Body of pancreas (tissue), 4 donors: Measurements from ENCODE around the gene TOX3.

Experiments used
- POLR2A ChIP-seq, 3 donors: fragments of 450-650 bp; IDR thresholded peaks; one replicate each; pipeline ENCODE4 v1.6.1; 2016; ENCODE audit warnings: antibody characterized with exemption in 3 of 3, mild to moderate bottlenecking in 2 of 3
- TF ChIP-seq, protein P1 (sequence below), 7 experiments: fragments of 450-650 bp in 4 of 7; fragments of 200-600 bp in 3 of 7; sonication (generic) in 3 of 7; IDR thresholded peaks; one replicate each; pipeline ENCODE4 v1.5.1; 2016 to 2019; ENCODE audit warnings: antibody characterized with exemption in 7 of 7

DNA sequence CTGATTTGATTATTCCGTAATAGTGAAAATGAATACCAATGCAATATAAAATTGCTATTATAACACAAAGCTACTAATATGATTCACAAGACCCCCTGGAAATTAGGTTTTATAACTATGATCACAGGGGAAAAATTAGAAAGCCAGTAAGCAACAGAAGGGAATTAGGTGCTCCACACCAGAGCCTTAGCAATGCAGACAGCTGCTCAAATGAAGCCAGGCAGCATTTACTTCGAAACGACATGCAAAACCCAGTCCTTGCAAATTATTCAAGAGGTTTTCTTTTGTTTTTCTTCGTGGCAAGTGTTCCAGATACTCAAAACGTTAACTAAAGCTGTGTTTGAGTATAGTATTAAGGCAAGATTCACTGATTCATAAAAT, 47.9 kb downstream of the TOX3 start:
- TF ChIP-seq, protein P1, sequence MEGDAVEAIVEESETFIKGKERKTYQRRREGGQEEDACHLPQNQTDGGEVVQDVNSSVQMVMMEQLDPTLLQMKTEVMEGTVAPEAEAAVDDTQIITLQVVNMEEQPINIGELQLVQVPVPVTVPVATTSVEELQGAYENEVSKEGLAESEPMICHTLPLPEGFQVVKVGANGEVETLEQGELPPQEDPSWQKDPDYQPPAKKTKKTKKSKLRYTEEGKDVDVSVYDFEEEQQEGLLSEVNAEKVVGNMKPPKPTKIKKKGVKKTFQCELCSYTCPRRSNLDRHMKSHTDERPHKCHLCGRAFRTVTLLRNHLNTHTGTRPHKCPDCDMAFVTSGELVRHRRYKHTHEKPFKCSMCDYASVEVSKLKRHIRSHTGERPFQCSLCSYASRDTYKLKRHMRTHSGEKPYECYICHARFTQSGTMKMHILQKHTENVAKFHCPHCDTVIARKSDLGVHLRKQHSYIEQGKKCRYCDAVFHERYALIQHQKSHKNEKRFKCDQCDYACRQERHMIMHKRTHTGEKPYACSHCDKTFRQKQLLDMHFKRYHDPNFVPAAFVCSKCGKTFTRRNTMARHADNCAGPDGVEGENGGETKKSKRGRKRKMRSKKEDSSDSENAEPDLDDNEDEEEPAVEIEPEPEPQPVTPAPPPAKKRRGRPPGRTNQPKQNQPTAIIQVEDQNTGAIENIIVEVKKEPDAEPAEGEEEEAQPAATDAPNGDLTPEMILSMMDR (IDR thresholded peaks at IDR 0.05): no peak
- no peak for TF ChIP-seq POLR2A (IDR thresholded peaks at IDR 0.05)
